Measurements from ENCODE around the gene TEX14.

- no peak for TF ChIP-seq CTCF (IDR thresholded peaks at IDR 0.05)
- TF ChIP-seq POLR2A (IDR thresholded peaks at IDR 0.05): no peak
- TF ChIP-seq POLR2AphosphoS5 (IDR thresholded peaks at IDR 0.05): no peak
- no peak for TF ChIP-seq EP300 (IDR thresholded peaks at IDR 0.05)
Measured at GRCh38 chr17:58730937-58731336, 39.1 kb upstream of the TEX14 start.
